Measurements from ENCODE around the gene ODAPH.

ODAPH gene

GRCh38 chr4:75565481-75565880, 9.6 kb downstream of the ODAPH start:
- H3K9me3 ChIP-seq (replicated peaks in 1 of 2; ENCODE audit: control insufficient read depth in 2 of 2, insufficient read depth in 1 of 2, low read depth in 1 of 2, low read length in 2 of 2): peaks cover 4 to 8% of the 10 kb centered on the region in 2 donors
- no peak overlapping the region for H3K27ac ChIP-seq (replicated peaks; ENCODE audit: low read length)
- H2AFZ ChIP-seq (ENCODE audit: low read length): no peak overlapping the region
- H3K4me2 ChIP-seq (ENCODE audit: insufficient read depth, low read length, poor library complexity, severe bottlenecking): no peak overlapping the region
- H3K18ac ChIP-seq (ENCODE audit: low read length): no peak overlapping the region
- H3K14ac ChIP-seq (ENCODE audit: low read length): no peak overlapping the region
- DNase-seq (ENCODE audit: low spot score): no peak
- no peaks in the 10 kb centered on the region for H3K36me3 ChIP-seq (replicated peaks in 1 of 2; ENCODE audit: control insufficient read depth in 2 of 2, insufficient read depth in 2 of 2, low read length in 2 of 2)
- H3K23ac ChIP-seq (ENCODE audit: low read depth, low read length, poor library complexity): no peak overlapping the region
- H2BK15ac ChIP-seq (ENCODE audit: low read length): no peak overlapping the region
- H3K79me1 ChIP-seq (ENCODE audit: low read depth, low read length): no peaks in the 10 kb centered on the region
- H3K4me3 ChIP-seq (ENCODE audit: low read length in 2 of 2): no peak overlapping the region
- H2AK5ac ChIP-seq (ENCODE audit: low read depth, low read length): no peak overlapping the region
- no peak overlapping the region for H2BK120ac ChIP-seq (ENCODE audit: low read depth, low read length)
- H3K9ac ChIP-seq (ENCODE audit: low read depth, low read length, poor library complexity): no peak overlapping the region
- H3K4ac ChIP-seq (ENCODE audit: low read length): no peak overlapping the region
- no peak overlapping the region for H2BK12ac ChIP-seq (ENCODE audit: low read length)
- no peaks in the 10 kb centered on the region for H3K27me3 ChIP-seq (ENCODE audit: control insufficient read depth in 3 of 3, insufficient read depth in 3 of 3, low read depth in 1 of 3, low read length in 3 of 3)
- peaks cover 0 to 2% of the 10 kb centered on the region in 2 donors for H3K4me1 ChIP-seq (ENCODE audit: control insufficient read depth in 2 of 2, insufficient read depth in 1 of 2, low read depth in 1 of 2, low read length in 2 of 2)
- H2BK5ac ChIP-seq (ENCODE audit: low read length): no peak overlapping the region
- H4K91ac ChIP-seq (ENCODE audit: low read depth, low read length, poor library complexity): no peak overlapping the region
- H4K8ac ChIP-seq (ENCODE audit: low read depth, low read length): no peak overlapping the region

GRCh38 chr4:75566911-75567310, 11.0 kb downstream of the ODAPH start:
- Histone ChIP-seq H3K9me3 (replicated peaks in 1 of 2; ENCODE audit: control insufficient read depth in 2 of 2, insufficient read depth in 1 of 2, low read depth in 1 of 2, low read length in 2 of 2) (peaks cover 4 to 8% of the 10 kb centered on the region in 2 donors), H3K4ac (ENCODE audit: low read length) (no peak overlapping the region), H2BK120ac (ENCODE audit: low read depth, low read length) (no peak overlapping the region), H2BK5ac (ENCODE audit: low read length) (no peak overlapping the region), H3K27ac (replicated peaks; ENCODE audit: low read length) (no peak overlapping the region), H3K27me3 (ENCODE audit: control insufficient read depth in 3 of 3, insufficient read depth in 3 of 3, low read depth in 1 of 3, low read length in 3 of 3) (peaks cover 0 to 5% (median 0%) of the 10 kb centered on the region in 3 experiments), H4K8ac (ENCODE audit: low read depth, low read length) (no peak overlapping the region), H2BK12ac (ENCODE audit: low read length) (no peak overlapping the region), H3K18ac (ENCODE audit: low read length) (no peak overlapping the region), H3K14ac (ENCODE audit: low read length) (no peak overlapping the region), H3K36me3 (replicated peaks in 1 of 2; ENCODE audit: control insufficient read depth in 2 of 2, insufficient read depth in 2 of 2, low read length in 2 of 2) (no peaks in the 10 kb centered on the region), H2AFZ (ENCODE audit: low read length) (no peak overlapping the region), H3K4me2 (ENCODE audit: insufficient read depth, low read length, poor library complexity, severe bottlenecking) (no peak overlapping the region), H3K4me1 (ENCODE audit: control insufficient read depth in 2 of 2, insufficient read depth in 1 of 2, low read depth in 1 of 2, low read length in 2 of 2) (peaks cover 0 to 2% of the 10 kb centered on the region in 2 donors), H2AK5ac (ENCODE audit: low read depth, low read length) (no peak overlapping the region), H2BK15ac (ENCODE audit: low read length) (no peak overlapping the region), H3K4me3 (ENCODE audit: low read length in 2 of 2) (no peak overlapping the region), H3K79me1 (ENCODE audit: low read depth, low read length) (no peaks in the 10 kb centered on the region), H3K9ac (ENCODE audit: low read depth, low read length, poor library complexity) (no peak overlapping the region), H3K23ac (ENCODE audit: low read depth, low read length, poor library complexity) (no peak overlapping the region), H4K91ac (ENCODE audit: low read depth, low read length, poor library complexity) (no peak overlapping the region)
- no CpG with 5 or more reads among the region's 1 CpG for WGBS, 2 donors (ENCODE audit: extremely low coverage in 2 of 2, insufficient read length in 2 of 2, insufficient replicate concordance in 1 of 2)
- no peak for DNase-seq (ENCODE audit: low spot score)

GRCh38 chr4:75567725-75568124, 11.9 kb downstream of the ODAPH start:
- H3K36me3 ChIP-seq (replicated peaks in 1 of 2; ENCODE audit: control insufficient read depth in 2 of 2, insufficient read depth in 2 of 2, low read length in 2 of 2): no peaks in the 10 kb centered on the region
- H2AFZ ChIP-seq (ENCODE audit: low read length): no peak overlapping the region
- WGBS, 2 donors (ENCODE audit: extremely low coverage in 2 of 2, insufficient read length in 2 of 2, insufficient replicate concordance in 1 of 2): no CpG with 5 or more reads among the region's 2 CpGs
- H2BK15ac ChIP-seq (ENCODE audit: low read length): no peak overlapping the region
- H3K4me1 ChIP-seq (ENCODE audit: control insufficient read depth in 2 of 2, insufficient read depth in 1 of 2, low read depth in 1 of 2, low read length in 2 of 2): no peaks in the 10 kb centered on the region
- H4K8ac ChIP-seq (ENCODE audit: low read depth, low read length): no peak overlapping the region
- H2AK5ac ChIP-seq (ENCODE audit: low read depth, low read length): no peak overlapping the region
- no peak overlapping the region for H3K27ac ChIP-seq (replicated peaks; ENCODE audit: low read length)
- H4K91ac ChIP-seq (ENCODE audit: low read depth, low read length, poor library complexity): no peak overlapping the region
- no peak overlapping the region for H3K14ac ChIP-seq (ENCODE audit: low read length)
- H3K23ac ChIP-seq (ENCODE audit: low read depth, low read length, poor library complexity): no peak overlapping the region
- H3K27me3 ChIP-seq (ENCODE audit: control insufficient read depth in 3 of 3, insufficient read depth in 3 of 3, low read depth in 1 of 3, low read length in 3 of 3): peaks cover 0 to 11% (median 0%) of the 10 kb centered on the region in 3 experiments
- H3K4me3 ChIP-seq (ENCODE audit: low read length in 2 of 2): no peak overlapping the region
- H2BK5ac ChIP-seq (ENCODE audit: low read length): no peak overlapping the region
- no peak for DNase-seq (ENCODE audit: low spot score)
- no peak overlapping the region for H2BK12ac ChIP-seq (ENCODE audit: low read length)
- H3K9me3 ChIP-seq (replicated peaks in 1 of 2; ENCODE audit: control insufficient read depth in 2 of 2, insufficient read depth in 1 of 2, low read depth in 1 of 2, low read length in 2 of 2): peaks cover 4 to 8% of the 10 kb centered on the region in 2 donors
- no peak overlapping the region for H3K4ac ChIP-seq (ENCODE audit: low read length)
- no peak overlapping the region for H3K9ac ChIP-seq (ENCODE audit: low read depth, low read length, poor library complexity)
- no peaks in the 10 kb centered on the region for H3K79me1 ChIP-seq (ENCODE audit: low read depth, low read length)
- no peak overlapping the region for H2BK120ac ChIP-seq (ENCODE audit: low read depth, low read length)
- H3K18ac ChIP-seq (ENCODE audit: low read length): no peak overlapping the region
- H3K4me2 ChIP-seq (ENCODE audit: insufficient read depth, low read length, poor library complexity, severe bottlenecking): no peak overlapping the region

- Histone ChIP-seq H3K9me3 (replicated peaks in 1 of 2; ENCODE audit: control insufficient read depth in 2 of 2, insufficient read depth in 1 of 2, low read depth in 1 of 2, low read length in 2 of 2) (no peaks in the 10 kb centered on the region), H3K4me3 (ENCODE audit: low read length in 2 of 2) (no peak overlapping the region), H4K91ac (ENCODE audit: low read depth, low read length, poor library complexity) (no peak overlapping the region), H3K27me3 (ENCODE audit: control insufficient read depth in 3 of 3, insufficient read depth in 3 of 3, low read depth in 1 of 3, low read length in 3 of 3) (no peaks in the 10 kb centered on the region), H3K4me2 (ENCODE audit: insufficient read depth, low read length, poor library complexity, severe bottlenecking) (no peak overlapping the region), H2BK5ac (ENCODE audit: low read length) (no peak overlapping the region), H3K27ac (replicated peaks; ENCODE audit: low read length) (no peak overlapping the region), H3K4me1 (ENCODE audit: control insufficient read depth in 2 of 2, insufficient read depth in 1 of 2, low read depth in 1 of 2, low read length in 2 of 2) (no peaks in the 10 kb centered on the region), H2AK5ac (ENCODE audit: low read depth, low read length) (no peak overlapping the region), H3K18ac (ENCODE audit: low read length) (no peak overlapping the region), H2BK120ac (ENCODE audit: low read depth, low read length) (no peak overlapping the region), H3K4ac (ENCODE audit: low read length) (no peak overlapping the region), H3K9ac (ENCODE audit: low read depth, low read length, poor library complexity) (no peak overlapping the region), H3K36me3 (replicated peaks in 1 of 2; ENCODE audit: control insufficient read depth in 2 of 2, insufficient read depth in 2 of 2, low read length in 2 of 2) (no peaks in the 10 kb centered on the region), H2BK12ac (ENCODE audit: low read length) (no peak overlapping the region), H3K23ac (ENCODE audit: low read depth, low read length, poor library complexity) (no peak overlapping the region), H2BK15ac (ENCODE audit: low read length) (no peak overlapping the region), H3K14ac (ENCODE audit: low read length) (no peak overlapping the region), H2AFZ (ENCODE audit: low read length) (no peak overlapping the region), H4K8ac (ENCODE audit: low read depth, low read length) (no peak overlapping the region), H3K79me1 (ENCODE audit: low read depth, low read length) (no peaks in the 10 kb centered on the region)
- WGBS, 2 donors (ENCODE audit: extremely low coverage in 2 of 2, insufficient read length in 2 of 2, insufficient replicate concordance in 1 of 2): no CpG with 5 or more reads among the region's 2 CpGs
- no peak for DNase-seq (ENCODE audit: low spot score)
Observed at GRCh38 chr4:75584067-75584466, 28.2 kb downstream of the ODAPH start.
